GM19238 (cell line): Measurements from ENCODE around the gene HPSE.
A peak's percentile ranks its signal among the peaks of the same experiment; 100 is the strongest.
"Not testable (repeated sequence)": the region's sequence is repeated elsewhere in the genome, so short reads cannot be mapped to it uniquely, and the experiment has no call there.

Experiments
- DNase-seq: peaks from one replicate; pipeline ENCODE4 v3.0.0; 2011; ENCODE audit warnings: low spot score; ENCODE audit not compliant: insufficient read length

HPSE gene

GRCh38 chr4:83284193-83285054 is 50.2 kb downstream of the HPSE start, which contains the start of gene COQ2:
Gene COQ2 (minus strand): TSS chr4:83284798. CDS start chr4:83284764, 34 bp downstream.
- DNase-seq = peak; percentile 87

GRCh38 chr4:83283181-83283580 is 51.5 kb downstream of the HPSE start:
- no peak for DNase-seq

- DNase-seq = no peak
Measured at GRCh38 chr4:83282049-83282535, 52.6 kb downstream of the HPSE start.

GRCh38 chr4:83281307-83281706 is 53.3 kb downstream of the HPSE start:
- DNase-seq = no peak

- no peak for DNase-seq
Measured at GRCh38 chr4:83276299-83277040, 58.2 kb downstream of the HPSE start.

GRCh38 chr4:83273926-83274325 is 60.7 kb downstream of the HPSE start:
- not testable (repeated sequence) for DNase-seq

GRCh38 chr4:83272900-83273299 is 61.7 kb downstream of the HPSE start:
- no peak for DNase-seq

GRCh38 chr4:83269256-83269655 is 65.4 kb downstream of the HPSE start:
- DNase-seq = no peak

GRCh38 chr4:83268491-83268890 is 66.2 kb downstream of the HPSE start:
- no peak for DNase-seq

- no peak for DNase-seq
Measured at GRCh38 chr4:83267830-83268475, 66.7 kb downstream of the HPSE start.

- no peak for DNase-seq
Measured at GRCh38 chr4:83267121-83267829, 67.4 kb downstream of the HPSE start.

GRCh38 chr4:83266689-83267088 is 68.0 kb downstream of the HPSE start:
- no peak for DNase-seq

- DNase-seq = no peak
Measured at GRCh38 chr4:83263106-83263505, 71.5 kb downstream of the HPSE start.

GRCh38 chr4:83262682-83263081 is 72.0 kb downstream of the HPSE start:
- DNase-seq = no peak

- no peak for DNase-seq
Measured at GRCh38 chr4:83261307-83261706, 73.3 kb downstream of the HPSE start.

GRCh38 chr4:83259586-83259985 is 75.1 kb downstream of the HPSE start:
- no peak for DNase-seq

GRCh38 chr4:83258461-83258860 is 76.2 kb downstream of the HPSE start:
- DNase-seq = no peak

GRCh38 chr4:83257811-83258210 is 76.8 kb downstream of the HPSE start:
- no peak for DNase-seq

GRCh38 chr4:83255584-83255983 is 79.1 kb downstream of the HPSE start:
- DNase-seq = no peak

GRCh38 chr4:83252782-83253405 is 81.8 kb downstream of the HPSE start:
- DNase-seq = no peak

- no peak for DNase-seq
Measured at GRCh38 chr4:83251447-83251830, 83.2 kb downstream of the HPSE start.
